ENCODE measurements around the gene BNIP2.

GRCh38 chr15:59699810-59700431, 10.8 kb upstream of the BNIP2 start:
- TF ChIP-seq CTCF (IDR thresholded peaks at IDR 0.05) = no peak
- TF ChIP-seq POLR2A (IDR thresholded peaks at IDR 0.05) = no peak
